NCI-H2227 treated with DMSO at 0.1 percent for 48 hours (cell line): ENCODE results near the gene TRPM1.

Experiments used
- DNase-seq: peaks from one replicate; lab custom pipeline; 2025; lab: John Stamatoyannopoulos, UW

The TRPM1 gene

GRCh38 chr15:31049111-31049510, 52.4 kb downstream of the TRPM1 start:
- DNase-seq = no peak

DNA sequence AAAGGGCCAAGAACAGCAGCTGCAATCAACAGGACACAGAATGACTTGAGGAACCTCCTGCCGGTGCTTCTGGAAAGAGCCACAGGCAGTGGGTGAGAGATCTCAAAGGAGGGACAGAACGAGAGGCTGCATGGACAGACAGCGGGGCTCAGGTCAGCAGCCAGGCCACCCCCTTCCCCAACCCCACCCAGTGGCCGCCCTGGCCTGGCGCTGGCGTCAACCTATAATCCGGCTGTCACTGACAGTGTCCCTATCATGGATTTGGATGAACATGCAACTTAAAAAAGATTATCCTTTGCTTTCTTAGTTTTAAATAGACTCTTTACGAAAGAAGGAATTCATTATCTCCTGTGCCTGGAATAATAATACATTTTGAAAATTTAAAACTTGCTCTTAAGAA, 54.1 kb downstream of the TRPM1 start:
- no peak for DNase-seq

- no peak for DNase-seq
Observed at GRCh38 chr15:31046759-31047359, 54.7 kb downstream of the TRPM1 start.

DNA sequence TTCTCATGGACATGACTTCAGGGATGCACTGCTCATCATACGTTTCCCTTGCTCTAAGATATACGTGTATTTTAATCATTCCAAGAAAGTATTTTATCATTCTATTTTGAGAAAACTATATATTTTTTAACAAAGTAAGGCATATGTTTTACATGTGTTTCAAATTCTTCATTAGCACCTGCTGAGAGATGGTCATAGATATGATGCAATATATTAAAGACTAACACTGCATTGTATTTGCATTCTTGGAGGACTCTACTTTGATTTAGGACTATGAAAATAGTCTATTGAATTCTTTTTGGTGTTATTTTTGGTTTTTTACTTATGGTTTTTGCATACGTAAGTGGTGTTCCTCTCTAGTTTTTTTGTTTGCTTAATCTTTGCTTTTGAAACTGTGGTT, 55.9 kb downstream of the TRPM1 start:
- no peak for DNase-seq

GRCh38 chr15:31042751-31043150, 58.8 kb downstream of the TRPM1 start:
- DNase-seq = no peak

DNA sequence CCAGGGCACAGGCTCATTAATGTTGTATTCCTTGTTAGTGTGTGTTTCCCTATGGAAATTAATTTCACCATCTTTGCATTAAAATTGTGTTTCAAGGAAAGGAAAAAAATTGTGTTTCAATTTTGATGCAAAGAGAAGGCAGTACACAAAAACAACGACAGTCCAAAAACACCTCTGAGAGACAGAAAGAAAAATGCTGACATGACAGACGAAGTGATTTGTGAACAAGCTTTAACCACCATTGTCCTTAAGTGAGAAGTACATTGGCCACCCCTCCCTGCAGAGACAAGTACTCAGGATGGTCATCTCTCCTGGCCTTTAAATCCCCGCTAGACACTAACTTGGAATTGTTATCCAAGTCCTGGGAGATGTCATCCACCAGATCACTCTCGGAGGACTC, 59.9 kb downstream of the TRPM1 start:
- DNase-seq = no peak

GRCh38 chr15:31040611-31041010, 60.9 kb downstream of the TRPM1 start:
- DNase-seq = no peak

DNA sequence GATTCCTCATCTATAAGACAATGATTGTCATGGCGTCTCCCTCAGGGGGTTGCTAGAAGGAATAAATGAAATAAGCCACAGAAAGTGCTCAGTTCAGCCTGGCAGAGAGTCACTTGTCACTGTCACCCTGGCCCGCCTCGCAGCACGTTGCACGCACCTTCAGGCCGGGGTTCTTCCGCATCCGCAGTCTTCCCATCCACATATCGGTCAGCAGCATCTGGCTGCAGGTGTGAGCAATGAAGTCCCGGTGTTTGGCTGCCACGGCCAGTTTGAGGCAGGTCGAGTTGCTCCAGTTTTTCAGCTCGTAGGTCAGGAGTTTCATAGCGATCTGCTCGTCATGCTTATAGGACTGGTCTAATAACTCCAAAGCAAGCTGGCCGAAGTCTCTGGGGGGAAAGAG, 61.6 kb downstream of the TRPM1 start:
- DNase-seq = no peak

DNA sequence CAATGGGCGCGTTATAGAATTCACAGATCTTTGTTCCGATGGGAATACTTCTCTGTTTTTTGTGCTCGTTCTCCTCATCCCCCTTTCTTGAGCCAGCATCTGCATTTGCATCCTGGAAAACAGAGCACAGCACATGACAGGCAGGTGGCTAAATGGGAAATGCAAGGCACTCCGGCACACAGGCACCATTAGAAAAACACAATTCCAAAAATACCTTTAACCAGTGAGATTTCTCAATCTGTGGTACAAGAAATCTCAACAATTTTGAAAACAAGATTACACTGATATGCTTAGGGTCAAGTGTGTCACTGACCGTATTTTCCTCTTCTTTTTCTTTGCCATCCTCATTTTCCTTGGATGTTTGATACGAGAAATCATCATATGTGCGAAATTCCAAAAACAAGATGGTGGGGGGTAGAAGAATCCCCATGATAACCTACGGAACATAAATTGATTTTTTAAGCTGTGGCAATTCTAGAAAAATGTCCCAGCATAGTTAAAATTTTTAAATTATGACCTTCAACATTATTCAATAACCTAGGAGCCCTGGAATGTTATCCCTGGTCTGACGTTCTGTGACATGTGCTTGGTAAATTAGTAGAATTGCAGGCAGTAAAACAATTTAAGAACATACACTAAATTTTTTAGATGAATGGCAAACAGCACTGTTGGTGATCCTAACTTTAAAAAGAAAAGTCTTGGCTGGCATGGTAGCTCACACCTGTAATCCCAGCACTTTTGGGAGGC, 63.6 kb downstream of the TRPM1 start:
- no peak for DNase-seq

DNA sequence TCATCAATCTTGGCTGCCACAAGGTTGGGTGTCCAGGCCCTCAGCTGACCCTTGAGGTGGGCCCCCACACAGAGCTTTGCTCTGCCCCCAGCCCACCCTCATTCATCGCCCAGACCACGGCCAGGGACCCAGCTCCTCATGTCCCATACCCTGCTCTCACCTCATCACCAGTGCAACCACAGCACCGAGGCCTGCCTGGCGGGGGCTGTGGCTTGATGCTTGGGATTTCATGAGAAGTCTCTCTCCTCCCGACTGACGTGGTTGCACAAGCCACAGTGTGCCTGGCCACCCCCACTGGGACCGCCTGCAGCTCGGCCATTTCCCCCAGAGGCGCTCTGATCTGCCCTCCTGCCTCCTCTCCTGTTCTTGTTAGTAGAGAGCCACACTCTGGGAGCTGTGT, 64.7 kb downstream of the TRPM1 start:
- DNase-seq = no peak

- no peak for DNase-seq
Observed at GRCh38 chr15:31035610-31036009, 65.9 kb downstream of the TRPM1 start.

DNA sequence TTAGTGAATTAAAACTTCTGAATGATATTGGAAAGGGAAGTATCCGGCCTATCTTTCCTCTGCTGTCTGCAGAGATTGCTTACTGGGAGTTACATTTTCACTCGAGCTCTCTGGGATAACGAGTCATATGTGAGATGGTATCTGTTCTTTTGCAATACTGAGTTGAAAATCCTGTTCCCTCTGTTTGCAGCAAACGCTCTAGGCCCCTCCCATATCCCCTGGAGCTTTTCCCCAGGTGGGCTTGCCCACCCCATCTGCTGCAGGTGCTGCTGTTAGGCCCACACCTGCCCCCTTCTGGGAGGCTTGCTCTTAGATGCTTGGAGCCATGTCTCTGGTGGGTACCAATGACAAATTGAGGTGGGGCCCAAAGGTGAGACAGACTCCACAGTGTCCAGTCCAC, 67.4 kb downstream of the TRPM1 start:
- no peak for DNase-seq

DNA sequence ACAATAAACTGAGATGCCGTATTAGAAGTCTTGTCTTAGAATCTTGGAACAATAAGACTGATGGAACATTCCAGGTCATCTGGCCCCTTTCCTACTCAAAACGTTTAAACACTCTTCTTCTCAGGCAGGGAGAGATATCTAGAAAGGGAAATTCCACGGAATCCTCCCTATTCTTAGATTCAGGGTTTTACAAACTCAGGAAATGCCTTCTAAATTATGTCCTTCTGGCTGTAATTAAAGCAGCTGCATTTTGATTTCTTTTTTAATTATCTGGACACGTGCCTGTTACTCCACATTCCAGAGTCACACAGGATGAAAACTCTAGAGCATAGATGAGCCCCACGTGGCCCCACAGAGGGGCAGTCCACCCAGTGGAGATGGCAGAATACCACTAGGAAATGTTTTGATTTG, 68.6 kb downstream of the TRPM1 start:
- no peak for DNase-seq

DNA sequence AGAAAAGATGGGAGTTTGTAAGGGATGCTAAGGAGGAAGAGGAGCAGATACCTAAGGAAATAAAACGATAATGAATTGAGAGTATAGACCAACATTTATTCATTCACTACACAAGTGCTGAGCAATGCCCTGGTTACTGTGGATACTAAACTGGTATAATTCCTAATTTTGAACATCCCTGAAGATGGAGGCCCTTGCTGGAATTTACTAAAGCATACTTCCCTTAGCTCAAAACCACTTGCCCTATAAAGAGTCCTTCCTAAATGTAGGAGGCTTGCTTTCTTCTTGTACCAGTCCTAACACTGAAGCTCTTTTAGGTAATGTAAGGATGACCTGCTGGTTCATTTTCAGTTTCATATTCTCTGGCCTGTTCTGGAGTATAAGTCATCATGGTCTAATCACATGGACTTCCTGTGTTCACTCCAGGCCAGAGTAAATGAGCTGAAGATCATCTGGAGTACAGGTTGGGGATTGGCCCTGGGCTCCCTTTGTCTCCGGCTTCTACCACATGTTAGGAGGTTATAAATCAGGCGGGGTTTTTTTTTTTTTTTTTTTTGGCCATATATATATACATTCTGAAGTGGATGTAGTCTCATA, 70.0 kb downstream of the TRPM1 start:
- DNase-seq = no peak

DNA sequence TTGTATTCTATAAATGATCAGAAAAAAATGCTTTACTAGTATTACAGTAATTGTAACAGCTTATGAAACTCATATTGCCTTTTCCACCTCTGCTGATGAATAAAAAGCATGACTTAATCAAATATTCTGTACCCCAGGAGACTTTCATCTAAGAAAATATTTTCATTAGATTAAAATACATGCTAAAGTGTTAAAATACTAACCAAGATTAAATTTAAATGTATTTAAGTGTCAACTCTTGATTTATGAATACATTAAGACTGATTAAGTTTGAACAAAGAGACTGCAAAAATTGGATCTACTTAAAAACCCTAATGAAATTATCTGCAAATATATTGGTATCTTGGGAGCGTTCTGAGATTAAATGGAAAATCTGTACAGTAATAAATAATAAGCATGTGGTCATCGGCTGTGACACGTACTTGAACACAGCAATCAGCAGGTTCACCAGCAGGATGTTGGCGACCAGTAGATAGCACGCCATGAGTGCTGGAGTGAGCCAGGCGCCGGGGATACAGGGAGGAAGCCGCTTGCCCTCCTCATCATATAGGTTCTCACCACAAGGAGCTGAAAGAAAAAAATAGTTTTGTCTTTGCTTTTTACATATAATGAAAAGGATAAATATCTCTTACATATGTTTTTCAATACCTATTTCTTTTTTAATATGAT, 73.5 kb downstream of the TRPM1 start:
- no peak for DNase-seq

GRCh38 chr15:31025996-31026395, 75.5 kb downstream of the TRPM1 start:
- DNase-seq = no peak

DNA sequence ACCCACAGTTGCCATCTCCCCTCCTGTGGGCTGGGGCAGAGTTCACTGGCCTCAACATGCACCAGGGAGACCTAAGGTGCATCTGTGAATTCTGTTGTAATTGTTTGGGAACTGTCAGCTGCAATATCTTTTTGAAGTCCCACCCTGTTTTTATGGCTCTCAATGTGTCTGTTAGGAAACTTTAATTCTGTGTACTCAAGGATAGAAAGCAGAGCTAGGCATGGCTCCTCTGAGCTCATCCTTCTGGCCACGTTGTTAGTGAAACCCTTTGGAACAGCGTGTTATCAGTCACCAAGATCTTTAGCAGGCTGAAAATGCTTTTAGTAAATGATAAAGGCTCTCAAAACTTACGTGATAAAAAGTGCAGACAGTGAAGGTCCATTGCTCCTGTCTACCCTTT, 76.5 kb downstream of the TRPM1 start:
- no peak for DNase-seq

- DNase-seq = no peak
Observed at GRCh38 chr15:31024330-31024729, 77.2 kb downstream of the TRPM1 start.

DNA sequence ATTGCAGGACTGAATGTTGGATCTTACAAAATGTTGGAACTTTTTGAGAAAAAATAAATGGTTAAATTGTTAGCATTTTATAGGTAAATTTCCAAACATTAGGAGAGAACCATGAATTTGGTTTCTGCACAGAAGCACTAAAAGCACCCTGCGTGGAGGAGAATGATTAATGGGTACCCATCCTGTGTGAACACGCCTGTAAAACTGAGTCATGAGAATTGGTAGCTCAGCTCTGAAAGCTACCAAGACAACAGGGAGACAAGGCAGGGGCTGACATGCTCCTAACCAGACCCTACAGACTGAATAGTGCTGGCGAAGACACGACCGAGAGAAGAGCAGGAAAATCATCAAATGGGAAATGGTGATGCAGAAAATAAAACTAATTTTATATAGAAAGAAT, 77.7 kb downstream of the TRPM1 start:
- no peak for DNase-seq

DNA sequence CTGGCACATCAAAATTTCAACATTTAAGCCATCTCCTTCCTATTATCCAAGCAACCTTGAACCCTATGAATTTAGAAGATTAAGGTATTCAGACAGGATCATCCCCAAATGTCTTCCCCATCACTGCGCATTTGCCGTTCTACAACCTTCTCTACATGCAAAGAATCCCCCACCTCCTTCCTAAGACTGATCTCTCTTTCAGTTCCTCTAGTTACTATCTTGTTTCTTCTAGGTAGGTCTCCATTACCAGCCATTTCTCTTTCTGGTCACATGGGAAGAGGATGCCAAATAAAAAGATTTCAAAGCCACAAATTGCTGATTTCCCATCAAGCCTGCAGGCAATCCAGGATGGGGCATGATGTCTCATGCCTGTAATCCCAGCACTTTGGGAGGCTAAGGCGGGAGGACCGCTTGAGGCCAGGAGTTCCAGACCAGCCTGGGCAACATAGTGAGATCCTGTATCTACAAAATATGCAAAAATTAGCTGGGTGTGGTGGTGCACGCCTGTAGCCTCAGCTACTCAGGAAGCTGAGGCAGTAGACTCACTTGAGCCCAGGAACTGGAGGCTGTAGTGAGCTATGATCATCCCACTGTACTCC, 80.4 kb downstream of the TRPM1 start:
- no peak for DNase-seq

- no peak for DNase-seq
Observed at GRCh38 chr15:31020542-31020941, 81.0 kb downstream of the TRPM1 start.

DNA sequence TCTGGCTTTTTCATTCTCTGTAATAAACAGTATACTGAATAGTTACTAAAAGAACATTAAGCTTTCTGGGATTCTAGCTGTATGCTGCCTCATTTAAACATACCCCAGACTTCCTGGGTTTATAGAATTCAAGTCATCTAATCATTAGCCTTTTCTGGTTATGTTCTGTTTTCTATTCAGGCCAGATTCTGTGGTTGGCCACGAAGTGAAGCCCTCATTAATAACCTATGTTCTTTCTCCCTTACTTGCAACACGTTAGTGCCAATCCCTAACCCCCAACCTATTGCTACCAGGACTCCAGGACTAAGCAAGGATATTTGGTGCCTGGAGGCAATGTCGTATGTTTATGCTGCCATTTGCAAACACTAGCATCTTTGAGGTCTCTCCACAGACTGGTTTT, 81.5 kb downstream of the TRPM1 start:
- DNase-seq = no peak

DNA sequence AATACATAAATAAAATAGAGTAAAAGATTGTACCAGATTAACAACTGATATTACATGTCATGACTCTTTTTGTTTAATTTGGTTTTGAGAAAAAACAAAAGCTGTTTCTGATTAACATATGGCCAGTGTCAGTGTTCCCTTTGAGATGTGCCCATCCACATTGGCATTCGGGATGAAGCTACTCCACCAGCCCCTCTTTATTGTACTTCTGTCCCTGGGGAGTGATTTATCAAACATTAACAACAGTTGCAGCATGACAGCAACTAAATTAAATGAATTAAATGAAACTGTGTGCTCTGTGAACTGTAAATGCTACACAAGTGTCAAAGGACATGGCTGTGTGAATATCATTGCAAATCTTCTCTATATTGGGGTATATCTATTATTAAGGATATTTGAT, 84.2 kb downstream of the TRPM1 start:
- no peak for DNase-seq
